Measurements from ENCODE around the gene PLOD3.

GRCh38 chr7:101244375-101245146 is 27.2 kb upstream of the PLOD3 start, which contains the start of gene FIS1:
- no peak for TF ChIP-seq EZH2 (IDR thresholded peaks at IDR 0.05; ENCODE audit: insufficient read depth, poor library complexity, severe bottlenecking)
- TF ChIP-seq EZH2phosphoT487 (IDR thresholded peaks at IDR 0.05; ENCODE audit: insufficient read depth, low read depth): no peak

All from GM23248 (cell line).